Liver (tissue), 9 donors: Measurements from ENCODE around the gene SNAI1. TPM values are rescaled to one million over a fixed set of nuclear protein-coding genes. Genes with fewer than 3 reads are reported as not detected.
A peak's percentile ranks its signal among the peaks of the same experiment; 100 is the strongest.

Source experiments
- DNase-seq: peaks from one replicate; pipeline ENCODE4 v3.0.0-alpha.2; 2017; ENCODE audit warnings: low spot score
- H3K27ac ChIP-seq, 2 donors: one replicate each; pipeline ENCODE4 v1.7.0; 2013; ENCODE audit warnings: inconsistent platforms in 2 of 2, low read length in 2 of 2, control low read depth in 1 of 2, low read depth in 1 of 2, mild to moderate bottlenecking in 1 of 2
- H3K27me3 ChIP-seq, 4 donors: one replicate each; pipeline versions ENCODE4 v1.6.1 to v1.7.0; 2013; ENCODE audit warnings: low read length in 3 of 4, inconsistent platforms in 1 of 4, mild to moderate bottlenecking in 1 of 4, moderate library complexity in 1 of 4; ENCODE audit not compliant: control insufficient read depth in 4 of 4, insufficient read depth in 4 of 4
- H3K36me3 ChIP-seq, 4 donors: one replicate each; pipeline versions ENCODE4 v1.6.1 to v1.7.0; 2013; ENCODE audit warnings: low read length in 3 of 4, mild to moderate bottlenecking in 3 of 4, low read depth in 1 of 4, moderate library complexity in 1 of 4; ENCODE audit not compliant: control insufficient read depth in 4 of 4, insufficient read depth in 3 of 4
- H3K4me1 ChIP-seq, 4 donors: one replicate each; pipeline versions ENCODE4 v1.6.1 to v1.7.0; 2013; ENCODE audit warnings: low read length in 3 of 4, mild to moderate bottlenecking in 3 of 4, moderate library complexity in 1 of 4; ENCODE audit not compliant: control insufficient read depth in 4 of 4, insufficient read depth in 4 of 4
- H3K4me3 ChIP-seq, 3 donors: one replicate each; pipeline versions ENCODE4 v1.6.1 to v1.7.0; 2013; ENCODE audit warnings: low read length in 3 of 3, control low read depth in 1 of 3, low read depth in 1 of 3, mild to moderate bottlenecking in 1 of 3
- H3K9ac ChIP-seq, 2 donors: one replicate each; pipeline ENCODE4 v1.7.0; 2013; ENCODE audit warnings: low read length in 2 of 2, mild to moderate bottlenecking in 2 of 2, moderate library complexity in 2 of 2, control low read depth in 1 of 2, low read depth in 1 of 2
- H3K9me3 ChIP-seq, 4 donors: one replicate each; pipeline versions ENCODE4 v1.6.1 to v1.7.0; 2013; ENCODE audit warnings: low read length in 3 of 4; ENCODE audit not compliant: control insufficient read depth in 4 of 4
- ATF3 ChIP-seq: IDR thresholded peaks from 2 replicates; pipeline ENCODE4 v1.6.1; 2016; ENCODE audit warnings: antibody characterized with exemption
- EGR1 ChIP-seq, 2 donors: IDR thresholded peaks; 2 replicates each; pipeline ENCODE4 v1.6.1; 2016 to 2018; ENCODE audit warnings: antibody characterized with exemption in 2 of 2, low read depth in 2 of 2
- FOXA1 ChIP-seq: IDR thresholded peaks from 2 replicates; pipeline ENCODE4 v1.6.1; 2016; ENCODE audit warnings: antibody characterized with exemption
- FOXA2 ChIP-seq: IDR thresholded peaks from 2 replicates; pipeline ENCODE4 v1.6.1; 2016; ENCODE audit warnings: antibody characterized with exemption
- GABPA ChIP-seq, 2 donors: IDR thresholded peaks in 1 of 2; conservative IDR thresholded peaks in 1 of 2; 2 replicates each; pipeline ENCODE4 v1.6.1; 2016; ENCODE audit warnings: antibody characterized with exemption in 2 of 2, mild to moderate bottlenecking in 1 of 2, moderate library complexity in 1 of 2
- HNF4A ChIP-seq, 2 donors: conservative IDR thresholded peaks; 2 replicates each; pipeline ENCODE4 v1.6.1; 2016; ENCODE audit warnings: antibody characterized with exemption in 2 of 2, mild to moderate bottlenecking in 2 of 2
- RAD21 ChIP-seq, 2 donors: IDR thresholded peaks; 2 replicates each; pipeline ENCODE4 v1.6.1; 2016; ENCODE audit warnings: antibody characterized with exemption in 2 of 2, mild to moderate bottlenecking in 2 of 2
- REST ChIP-seq: IDR thresholded peaks from 2 replicates; pipeline ENCODE4 v1.6.1; 2016; ENCODE audit warnings: antibody characterized with exemption, mild to moderate bottlenecking
- SP1 ChIP-seq: IDR thresholded peaks from 2 replicates; pipeline ENCODE4 v1.6.1; 2018; ENCODE audit warnings: antibody characterized with exemption, mild to moderate bottlenecking
- TAF1 ChIP-seq: conservative IDR thresholded peaks from 2 replicates; pipeline ENCODE4 v1.6.1; 2016; ENCODE audit warnings: antibody characterized with exemption, mild to moderate bottlenecking
- YY1 ChIP-seq: IDR thresholded peaks from 2 replicates; pipeline ENCODE4 v1.6.1; 2016; ENCODE audit warnings: antibody characterized with exemption, mild to moderate bottlenecking
- ZBTB33 ChIP-seq: IDR thresholded peaks from 2 replicates; pipeline ENCODE4 v1.6.1; 2016; ENCODE audit warnings: antibody characterized with exemption
- WGBS: extraction: QIAGEN DNeasy Blood & Tissue Kit; methylation state at CpG from one replicate; pipeline ENCODE4 v1.1.7; 2013; 5-methylcytosine and 5-hydroxymethylcytosine counted together
- polyA plus RNA-seq, 2 donors: library from polyadenylated mRNA; stranded (reverse) in 1 of 2; unstranded in 1 of 2; fragments of 200-250 nt in 1 of 2; fragments of >200 nt in 1 of 2; fragmentation: Nextera tagmentation in 1 of 2; extraction: Ambion mirVana in 1 of 2; gene quantifications; one replicate each; pipeline versions ENCODE4 v1.2.1 to v1.2.3, GENCODE V29; 2013 to 2015
- total RNA-seq, 2 donors: library from RNA; depleted of rRNA; stranded (reverse); fragments of >200 nt; gene quantifications; one replicate each; pipeline ENCODE4 v1.2.3, GENCODE V29; 2014
- TF ChIP-seq, protein P1 (sequence below): fragments of 150-350 bp; IDR thresholded peaks from 2 replicates; pipeline ENCODE4 v1.5.1; 2017; ENCODE audit warnings: improper control_type of control experiment, low read depth, low read length; ENCODE audit not compliant: missing input control
- donor health status: healthy.
- donor health status: healthy.
- donor health status: healthy.
- donor health status: healthy.
- donor health status: healthy.

SNAI1 gene
- total and polyA plus RNA-seq, 4 donors = 0.28 to 3.4 (median 0.60) TPM

- Histone ChIP-seq H3K27ac (peak overlapping the region; percentile 87 to 96), H3K9ac (peak overlapping the region; percentile 87 to 98), H3K27me3 (no peaks in the 10 kb centered on the region), H3K4me1 (peaks cover 8 to 36% (median 27%) of the 10 kb centered on the region in 4 donors), H3K4me3 (peak overlapping the region; percentile 86 to 99 (median 98)), H3K9me3 (no peaks in the 10 kb centered on the region), H3K36me3 (peaks cover 2 to 14% (median 11%) of the 10 kb centered on the region in 4 donors)
- DNase-seq = no peak
- TF ChIP-seq EGR1 (IDR thresholded peaks at IDR 0.05; ENCODE audit: low read depth in 2 of 2) (no peak), ATF3 (no peak), ZBTB33 (no peak), YY1 (peak; percentile 4)
- WGBS = 9% methylated on average over 12 of the region's 12 CpGs
Measured at GRCh38 chr20:49937027-49937929, 45.5 kb upstream of the SNAI1 start.

DNA sequence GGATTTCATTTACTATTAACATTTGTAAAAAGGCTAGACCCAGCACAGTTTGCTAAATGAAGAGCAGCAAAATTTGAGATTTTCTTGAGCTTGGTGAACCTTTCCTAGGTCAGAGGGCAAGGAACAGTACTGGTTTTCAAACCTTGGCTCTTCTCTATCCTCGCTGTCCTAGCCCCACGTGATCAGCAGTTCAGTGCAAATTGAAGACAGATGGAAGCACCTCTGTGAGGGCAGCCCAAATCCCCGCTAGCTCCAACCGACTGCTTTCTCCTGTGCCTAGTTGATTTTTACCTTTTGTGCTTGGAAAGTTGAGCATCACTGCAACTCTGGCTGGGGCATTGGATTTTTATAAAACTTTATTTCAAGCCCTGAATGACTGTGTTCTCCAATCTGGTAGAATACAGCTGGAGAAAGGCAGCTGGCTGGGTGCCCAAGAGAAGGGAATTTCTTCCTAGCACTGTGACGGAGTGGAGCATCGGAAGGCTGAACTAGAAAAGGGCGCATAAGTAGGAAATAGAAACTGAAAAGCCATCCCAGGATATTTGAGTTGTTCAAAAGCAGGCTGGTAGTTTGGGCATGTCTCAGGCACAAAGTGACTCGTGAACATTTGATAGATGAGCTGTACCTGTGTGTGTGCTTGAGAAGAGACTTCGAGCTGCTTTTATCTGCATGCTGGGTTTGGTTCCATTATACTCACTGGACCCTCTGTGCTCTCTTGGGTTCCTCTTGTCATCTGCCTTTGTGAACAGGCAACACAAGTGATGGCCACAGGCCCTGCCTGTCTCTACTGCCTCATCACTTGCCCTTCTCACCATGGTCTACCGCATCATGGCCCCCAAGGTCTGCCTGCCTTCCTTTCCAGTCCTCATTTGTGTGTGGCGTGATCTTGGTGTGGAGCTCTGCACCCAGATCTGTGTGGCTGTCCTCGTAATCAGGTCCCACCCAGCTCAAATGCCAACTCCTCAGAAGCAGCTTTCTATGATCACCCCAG is 44.3 kb upstream of the SNAI1 start:
- TF ChIP-seq HNF4A (conservative IDR thresholded peaks at IDR 0.05) = peak in 1 of 2 donors; percentile 23
- no peak for TF ChIP-seq SP1
- DNase-seq = no peak
- Histone ChIP-seq H3K4me3 (peak overlapping the region; percentile 7 to 99 (median 86)), H3K36me3 (peaks cover 4 to 25% (median 17%) of the 10 kb centered on the region in 4 donors), H3K9me3 (no peaks in the 10 kb centered on the region), H3K27ac (peak overlapping the region in 1 of 2 donors; percentile 87), H3K4me1 (peaks cover 8 to 36% (median 27%) of the 10 kb centered on the region in 4 donors), H3K27me3 (no peaks in the 10 kb centered on the region), H3K9ac (no peak overlapping the region)
- WGBS = 62% methylated on average over 12 of the region's 12 CpGs

DNA sequence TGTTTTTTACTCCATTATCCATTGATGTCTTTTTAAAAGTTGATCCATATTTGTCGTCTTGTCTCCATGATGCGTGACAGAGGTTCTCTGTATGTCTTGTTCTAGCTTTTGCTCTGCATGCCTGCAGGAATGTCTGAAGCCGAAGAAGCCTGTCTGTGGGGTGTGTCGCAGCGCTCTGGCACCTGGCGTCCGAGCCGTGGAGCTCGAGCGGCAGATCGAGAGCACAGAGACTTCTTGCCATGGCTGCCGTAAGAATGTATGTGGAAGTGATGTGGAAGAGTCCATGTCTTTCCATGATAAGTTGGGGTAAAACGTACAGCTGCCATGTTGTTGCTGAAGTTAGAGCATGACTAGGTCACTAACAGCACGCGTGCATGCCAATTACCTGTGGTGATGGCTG is 41.3 kb upstream of the SNAI1 start:
- Histone ChIP-seq H3K4me3 (no peak overlapping the region), H3K36me3 (peaks cover 8 to 45% (median 33%) of the 10 kb centered on the region in 4 donors), H3K9me3 (no peaks in the 10 kb centered on the region), H3K27me3 (no peaks in the 10 kb centered on the region), H3K9ac (no peak overlapping the region), H3K27ac (no peak overlapping the region), H3K4me1 (peaks cover 7 to 28% (median 21%) of the 10 kb centered on the region in 4 donors)
- 97% methylated on average over 15 of the region's 15 CpGs for WGBS
- DNase-seq = no peak
- no peak for TF ChIP-seq RAD21 (IDR thresholded peaks at IDR 0.05)
- TF ChIP-seq FOXA2 = no peak
- TF ChIP-seq GABPA (IDR thresholded peaks at IDR 0.05 in 1 of 2, conservative IDR thresholded peaks at IDR 0.05 in 1 of 2) = no peak
- TF ChIP-seq TAF1 = no peak
- TF ChIP-seq, protein P1, sequence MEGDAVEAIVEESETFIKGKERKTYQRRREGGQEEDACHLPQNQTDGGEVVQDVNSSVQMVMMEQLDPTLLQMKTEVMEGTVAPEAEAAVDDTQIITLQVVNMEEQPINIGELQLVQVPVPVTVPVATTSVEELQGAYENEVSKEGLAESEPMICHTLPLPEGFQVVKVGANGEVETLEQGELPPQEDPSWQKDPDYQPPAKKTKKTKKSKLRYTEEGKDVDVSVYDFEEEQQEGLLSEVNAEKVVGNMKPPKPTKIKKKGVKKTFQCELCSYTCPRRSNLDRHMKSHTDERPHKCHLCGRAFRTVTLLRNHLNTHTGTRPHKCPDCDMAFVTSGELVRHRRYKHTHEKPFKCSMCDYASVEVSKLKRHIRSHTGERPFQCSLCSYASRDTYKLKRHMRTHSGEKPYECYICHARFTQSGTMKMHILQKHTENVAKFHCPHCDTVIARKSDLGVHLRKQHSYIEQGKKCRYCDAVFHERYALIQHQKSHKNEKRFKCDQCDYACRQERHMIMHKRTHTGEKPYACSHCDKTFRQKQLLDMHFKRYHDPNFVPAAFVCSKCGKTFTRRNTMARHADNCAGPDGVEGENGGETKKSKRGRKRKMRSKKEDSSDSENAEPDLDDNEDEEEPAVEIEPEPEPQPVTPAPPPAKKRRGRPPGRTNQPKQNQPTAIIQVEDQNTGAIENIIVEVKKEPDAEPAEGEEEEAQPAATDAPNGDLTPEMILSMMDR = no peak
- no peak for TF ChIP-seq HNF4A (conservative IDR thresholded peaks at IDR 0.05)
- no peak for TF ChIP-seq REST
- no peak for TF ChIP-seq FOXA1
- no peak for TF ChIP-seq ZBTB33
